MV-4-11 (cell line): ENCODE measurements around the gene SUGCT.
"Not testable (repeated sequence)": the region's sequence is repeated elsewhere in the genome, so short reads cannot be mapped to it uniquely, and the experiment has no call there.

ENCODE experiments used
- DNase-seq: peaks from one replicate; lab custom pipeline; 2025; lab: John Stamatoyannopoulos, UW

The SUGCT gene

DNA sequence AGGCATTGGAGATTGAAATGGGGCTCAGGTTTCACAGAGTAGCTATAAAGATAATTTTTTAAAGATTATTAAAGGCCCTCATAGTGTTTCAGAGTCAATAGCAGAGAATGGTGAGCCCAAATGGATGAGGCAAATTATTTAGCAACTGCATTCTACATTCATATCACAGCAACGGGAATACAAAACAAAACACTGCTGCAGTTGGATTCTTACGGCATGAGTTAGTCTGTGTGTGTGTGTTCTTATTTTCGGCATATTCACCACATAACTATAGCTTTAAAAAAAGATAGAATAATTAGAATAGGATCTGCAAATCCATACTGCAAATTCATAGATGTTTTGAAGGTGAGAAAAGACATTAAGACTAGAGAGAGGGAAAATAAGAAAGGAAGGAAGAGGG, 66.0 kb downstream of the SUGCT start:
- DNase-seq: no peak

DNA sequence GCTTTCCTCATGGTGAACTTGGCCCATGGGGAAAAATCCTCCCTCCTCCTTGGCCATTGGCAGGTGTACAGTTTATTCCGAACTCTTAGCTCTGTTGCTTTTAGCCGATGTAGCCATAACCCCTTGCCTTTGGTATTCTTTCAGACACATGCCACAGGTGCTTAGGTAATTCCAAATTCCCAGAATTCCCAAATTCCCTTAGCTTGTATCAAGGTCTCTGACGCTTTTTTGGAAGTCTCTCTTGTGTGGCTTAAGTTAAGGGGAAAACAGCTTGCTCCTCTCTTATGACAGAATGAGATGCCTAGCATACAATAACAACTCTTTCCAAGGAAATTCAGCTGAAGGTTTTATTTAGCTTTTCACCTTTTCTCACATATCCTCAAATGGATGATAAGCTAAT, 68.0 kb downstream of the SUGCT start:
- no peak for DNase-seq

DNA sequence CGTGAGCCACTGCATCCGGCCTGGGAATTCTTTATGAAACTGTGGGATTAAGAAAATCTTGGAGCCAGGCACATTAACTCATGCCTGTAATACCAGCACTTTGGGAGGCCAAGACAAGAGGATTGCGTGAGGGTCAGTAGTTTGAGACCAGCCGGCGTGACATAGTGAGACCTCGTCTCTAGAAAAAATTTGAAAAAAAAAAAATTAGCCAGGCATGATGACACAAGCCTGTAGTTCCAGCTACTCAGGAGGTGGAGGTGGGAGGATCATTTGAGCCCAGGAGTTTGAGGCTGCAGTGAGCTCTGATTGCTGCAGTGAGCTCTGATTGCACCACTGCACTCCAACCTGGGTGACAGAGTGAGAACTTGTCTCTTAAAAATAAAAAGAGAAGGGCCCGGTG, 69.8 kb downstream of the SUGCT start:
- DNase-seq: no peak

DNA sequence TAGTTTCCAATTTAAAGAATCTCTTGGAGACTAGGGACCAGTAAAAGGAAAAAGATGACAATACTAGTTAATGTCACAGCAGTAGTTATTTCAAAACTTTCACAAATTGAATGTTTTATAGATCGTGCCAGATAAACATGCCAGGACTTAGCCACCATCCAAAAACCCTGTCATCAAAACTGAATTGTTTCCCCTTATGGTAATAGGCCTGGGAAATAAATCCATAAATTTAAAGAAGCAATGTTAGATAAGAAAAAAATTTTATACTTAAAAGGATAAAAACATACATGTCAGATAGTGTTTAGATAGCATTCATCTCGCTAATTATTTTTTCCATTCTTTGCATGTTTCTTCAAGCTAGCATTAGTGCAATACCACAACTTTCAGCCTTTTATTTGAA, 71.2 kb downstream of the SUGCT start:
- DNase-seq: no peak

DNA sequence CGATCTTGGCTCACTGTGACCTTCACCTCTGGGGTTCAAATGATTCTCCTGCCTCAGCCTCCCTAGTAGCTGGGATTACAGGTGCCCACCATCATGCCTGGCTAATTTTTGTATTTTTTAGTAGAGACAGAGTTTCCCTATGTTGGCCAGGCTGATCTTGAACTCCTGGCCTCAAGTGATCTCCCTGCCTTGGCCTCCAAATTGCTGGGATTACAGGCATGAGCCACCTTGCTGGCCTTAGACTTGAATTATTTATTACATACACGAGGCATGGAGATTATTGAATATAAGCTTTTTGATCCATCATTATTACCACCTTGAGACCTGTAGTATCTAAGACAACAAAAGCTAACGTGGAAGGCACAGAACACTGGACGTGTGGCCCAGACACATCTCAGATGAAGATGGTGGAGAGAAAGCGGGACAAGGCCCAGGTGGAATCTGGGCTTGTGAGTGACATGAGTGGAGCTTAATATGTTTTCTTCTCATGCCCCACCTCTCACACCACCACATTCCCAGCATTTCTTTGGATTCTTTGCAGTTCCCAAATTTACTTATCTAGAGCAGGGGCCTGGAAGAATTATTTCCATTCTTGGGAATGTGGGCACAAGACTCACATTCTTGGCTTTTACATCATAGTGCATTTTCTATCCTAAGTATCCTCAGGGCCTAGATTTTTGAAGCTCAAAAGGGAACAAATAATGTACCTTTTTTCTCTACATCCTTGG, 76.6 kb downstream of the SUGCT start:
- no peak for DNase-seq

DNA sequence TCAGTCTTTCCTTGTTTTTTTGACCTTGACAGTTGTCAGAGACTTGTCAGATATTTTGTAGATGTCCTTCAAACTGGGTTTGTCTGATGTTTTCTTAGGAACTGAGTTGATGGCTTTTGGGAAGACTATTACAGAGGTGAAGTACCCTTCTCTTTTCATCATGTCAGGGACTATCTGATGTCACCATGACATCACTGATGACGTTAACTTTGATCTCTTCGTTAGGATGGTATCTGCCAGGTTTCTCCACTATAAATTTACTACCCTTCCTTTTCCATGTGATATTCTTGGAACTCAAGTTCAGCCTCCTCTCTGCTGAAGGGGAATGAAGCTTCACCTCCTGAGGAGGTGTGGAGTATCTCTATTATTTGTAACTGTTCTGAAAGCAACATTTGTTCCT, 78.5 kb downstream of the SUGCT start:
- no peak for DNase-seq

DNA sequence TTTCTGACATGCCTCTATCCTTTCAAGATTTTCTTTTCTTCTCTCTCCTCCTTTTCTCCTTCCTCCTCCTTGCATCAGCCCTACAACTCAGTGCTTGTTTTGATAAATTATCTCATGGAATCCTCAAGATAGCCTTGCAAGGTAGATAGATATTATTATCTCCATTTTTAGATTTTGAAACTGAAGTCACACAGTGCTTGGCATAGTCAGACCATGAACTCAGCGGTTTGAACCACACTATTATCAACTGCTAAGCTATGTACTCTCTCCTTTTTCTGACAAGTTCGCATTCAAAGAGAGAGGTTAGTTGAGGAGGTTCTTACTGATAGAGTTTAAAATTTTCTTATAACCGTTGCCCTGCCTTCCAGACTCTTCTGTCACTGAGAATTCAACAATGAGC, 79.1 kb downstream of the SUGCT start:
- no peak for DNase-seq

DNA sequence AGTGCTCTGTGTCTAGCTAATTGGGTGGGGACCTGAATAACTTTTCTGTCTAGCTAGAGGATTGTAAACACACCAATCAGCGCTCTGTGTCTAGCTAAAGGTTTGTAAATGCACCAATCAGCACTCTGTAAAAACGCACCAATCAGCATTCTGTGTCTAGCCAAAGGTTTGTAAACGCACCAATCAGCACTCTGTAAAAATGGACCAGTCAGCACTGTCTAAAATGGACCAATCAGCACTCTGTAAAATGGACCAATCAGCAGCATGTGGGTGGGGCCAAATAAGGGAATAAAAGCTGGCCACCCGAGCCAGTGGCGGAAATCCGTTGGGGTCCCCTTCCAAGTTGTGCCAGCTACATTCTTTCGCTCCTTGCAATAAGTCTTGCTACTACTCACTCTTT, 83.8 kb downstream of the SUGCT start:
- DNase-seq: not testable (repeated sequence)

DNA sequence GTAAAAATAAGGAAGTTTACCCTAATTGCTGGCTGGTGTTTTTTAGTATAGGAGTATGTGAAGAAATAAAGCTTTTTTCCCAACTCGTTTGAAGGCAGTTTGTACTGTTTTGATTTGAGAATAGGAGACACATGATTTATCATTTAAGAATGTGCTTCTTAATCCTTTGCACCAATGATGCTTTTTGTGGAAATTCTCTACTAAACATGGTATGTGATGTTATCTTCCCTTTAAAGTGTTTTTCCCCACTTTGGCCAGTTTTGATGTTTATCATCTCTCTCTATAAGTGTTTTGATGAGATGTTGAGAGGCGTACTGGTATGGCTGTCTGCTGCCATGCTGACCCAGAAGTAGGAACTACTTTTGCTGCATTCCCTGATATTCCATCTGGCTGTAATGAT, 85.1 kb downstream of the SUGCT start:
- no peak for DNase-seq

DNA sequence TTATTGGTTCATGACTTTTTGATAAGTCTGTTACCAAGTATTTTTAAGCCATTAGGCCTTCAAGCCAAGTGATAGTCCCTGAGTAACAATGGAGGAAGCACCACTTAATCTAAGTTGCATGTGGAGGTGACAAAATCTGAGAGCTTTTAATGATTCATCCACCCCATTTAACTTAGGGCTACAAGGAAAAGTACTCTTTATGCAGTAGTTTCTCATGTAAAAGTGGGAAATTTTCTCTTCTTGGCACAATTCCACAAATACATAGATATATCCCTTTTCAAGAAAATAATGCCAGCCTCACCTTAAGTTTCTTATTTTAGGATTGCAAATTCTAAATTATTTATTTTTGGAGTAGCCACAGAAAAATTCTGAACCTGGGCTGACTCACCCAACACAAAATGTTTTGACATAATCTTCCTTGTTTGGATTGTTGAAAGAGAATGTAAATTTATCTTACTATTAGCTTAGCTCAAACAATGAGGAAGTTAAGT, 85.7 kb downstream of the SUGCT start:
- DNase-seq: no peak

DNA sequence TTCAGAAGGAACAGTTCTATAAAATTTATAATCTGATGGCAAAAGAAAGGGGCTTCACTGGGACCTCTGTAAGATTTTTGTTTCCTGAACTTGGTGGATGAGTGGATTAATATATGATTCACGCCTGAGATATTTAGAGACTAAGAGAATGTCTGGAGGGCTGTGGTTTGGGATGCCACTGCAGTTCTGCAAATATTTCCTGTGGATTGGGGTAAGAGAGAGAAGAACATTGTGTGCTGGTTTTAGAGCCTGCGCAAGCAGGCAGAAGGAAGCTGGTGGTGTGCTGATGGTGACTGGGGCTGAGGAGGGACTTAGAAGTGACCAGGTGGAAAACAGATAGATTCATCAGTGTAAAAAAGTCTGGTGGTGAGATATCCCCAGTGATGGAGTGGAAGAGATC, 87.0 kb downstream of the SUGCT start:
- DNase-seq: peak; percentile 41

DNA sequence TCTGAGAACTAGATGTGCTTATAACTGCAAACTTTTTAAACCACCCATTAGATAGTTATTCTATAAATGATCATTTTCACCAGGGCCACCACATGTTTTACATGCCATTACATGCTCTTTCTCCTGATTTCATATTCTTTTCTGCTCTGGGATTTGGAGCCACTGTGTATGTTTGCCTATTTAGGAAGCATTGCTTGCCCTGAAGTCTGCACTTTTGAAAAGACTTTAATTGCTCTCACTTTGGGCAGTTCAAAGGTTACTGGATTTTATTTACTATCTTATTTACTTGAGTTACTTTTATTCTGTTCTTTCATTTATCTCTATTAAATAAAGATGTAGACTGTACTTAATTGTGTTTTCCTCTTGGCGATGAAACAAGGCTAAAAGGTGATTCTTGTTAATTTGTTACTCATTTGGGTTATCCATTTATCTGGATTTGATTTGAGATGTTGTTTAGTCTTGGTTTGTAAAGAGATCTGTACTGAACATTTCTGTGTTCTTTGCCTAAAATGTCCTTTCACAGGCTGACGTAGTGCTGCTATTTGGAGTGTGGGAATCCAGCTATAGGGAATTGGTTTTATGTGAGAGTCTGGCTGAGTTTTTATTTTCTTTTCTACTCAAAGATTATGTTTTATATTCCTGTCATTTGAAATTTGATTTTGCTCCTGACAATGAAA, 88.8 kb downstream of the SUGCT start:
- no peak for DNase-seq

DNA sequence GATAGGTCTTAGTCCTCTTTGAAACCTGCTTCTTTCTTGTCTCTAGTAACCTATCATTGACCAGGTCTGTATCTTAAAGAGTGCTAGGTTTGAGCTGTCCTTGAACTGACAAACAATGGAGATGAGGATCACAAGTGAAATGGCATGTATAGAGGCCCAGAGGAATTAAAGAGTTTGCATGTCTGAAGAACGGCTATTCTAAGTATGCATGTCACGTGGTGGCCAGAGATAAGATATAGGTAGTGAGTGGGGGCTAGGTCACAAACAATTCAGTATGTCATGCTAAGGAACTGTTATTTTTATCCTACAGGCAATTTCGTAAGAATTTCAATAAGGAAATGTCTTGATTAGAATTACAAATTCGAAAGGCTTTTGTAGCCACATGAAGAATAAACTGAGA, 95.3 kb downstream of the SUGCT start:
- no peak for DNase-seq

DNA sequence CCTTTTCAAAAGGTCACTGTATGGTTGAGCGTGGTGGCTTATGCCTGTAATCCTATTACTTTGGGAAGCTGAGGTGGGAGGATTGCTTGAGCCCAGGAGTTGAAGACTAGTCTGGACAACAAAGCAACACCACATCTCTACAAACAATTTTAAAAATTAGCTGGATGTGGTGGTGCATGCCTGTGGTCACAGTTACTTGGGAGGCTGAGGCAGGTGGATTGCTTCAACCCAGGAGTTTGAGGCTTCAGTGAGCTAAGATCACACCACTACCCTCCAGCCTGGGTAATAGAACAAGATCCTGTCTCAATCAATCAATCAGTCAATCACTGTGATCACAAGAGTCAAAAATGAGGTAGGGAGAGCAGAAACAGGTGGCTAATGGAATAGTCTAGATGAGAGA, 97.0 kb downstream of the SUGCT start:
- DNase-seq: no peak

DNA sequence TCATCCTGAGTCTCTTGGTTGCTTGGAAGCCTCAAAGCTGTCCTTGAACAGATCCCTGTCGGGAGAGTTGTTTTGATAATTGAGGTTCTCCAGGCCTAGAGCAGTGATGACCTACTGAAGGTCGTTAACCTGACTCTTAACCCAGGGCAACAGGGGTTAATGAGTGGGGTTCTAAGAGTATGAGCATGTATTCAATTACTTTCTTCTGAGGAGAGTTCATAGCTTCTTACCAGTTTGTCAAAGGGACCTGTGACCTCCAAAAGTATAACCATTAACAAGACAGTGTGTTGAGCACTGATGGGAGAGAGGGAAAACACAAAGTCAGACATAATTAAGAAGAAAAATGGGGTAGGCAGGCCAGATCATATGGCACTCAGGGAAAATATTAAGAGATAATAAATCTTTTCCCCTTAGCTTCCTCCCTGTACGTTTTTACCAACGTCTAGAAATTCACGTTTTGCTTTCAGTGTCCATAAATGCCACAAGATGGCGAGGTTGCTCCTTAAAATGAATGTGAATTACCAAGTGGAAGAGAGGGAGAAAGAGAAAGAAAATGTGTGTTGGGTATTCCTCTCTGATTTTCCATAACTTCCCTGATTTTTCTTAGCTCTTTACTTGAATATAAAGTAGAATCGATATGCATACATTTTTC, 97.6 kb downstream of the SUGCT start:
- peak; percentile 32 for DNase-seq

DNA sequence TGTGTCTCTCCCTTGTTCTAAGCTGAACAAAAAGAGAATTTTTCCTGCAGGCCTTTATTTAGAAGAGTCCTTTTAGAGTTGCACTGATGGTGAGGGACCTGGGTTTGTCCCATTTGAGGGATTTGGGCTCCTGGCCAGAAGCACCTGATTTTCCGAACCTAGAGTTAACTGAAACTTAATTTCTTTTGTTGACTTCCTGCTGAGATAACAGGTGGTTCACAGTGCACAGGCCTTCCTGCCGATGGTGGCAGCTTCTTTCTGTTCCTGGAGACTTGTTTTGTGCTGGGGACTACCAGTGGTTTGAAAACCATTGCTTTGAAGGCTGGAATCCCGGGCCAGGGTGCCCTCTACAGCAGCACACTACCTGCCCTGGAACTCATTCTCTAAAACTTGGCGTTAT, 99.2 kb downstream of the SUGCT start:
- DNase-seq: no peak

DNA sequence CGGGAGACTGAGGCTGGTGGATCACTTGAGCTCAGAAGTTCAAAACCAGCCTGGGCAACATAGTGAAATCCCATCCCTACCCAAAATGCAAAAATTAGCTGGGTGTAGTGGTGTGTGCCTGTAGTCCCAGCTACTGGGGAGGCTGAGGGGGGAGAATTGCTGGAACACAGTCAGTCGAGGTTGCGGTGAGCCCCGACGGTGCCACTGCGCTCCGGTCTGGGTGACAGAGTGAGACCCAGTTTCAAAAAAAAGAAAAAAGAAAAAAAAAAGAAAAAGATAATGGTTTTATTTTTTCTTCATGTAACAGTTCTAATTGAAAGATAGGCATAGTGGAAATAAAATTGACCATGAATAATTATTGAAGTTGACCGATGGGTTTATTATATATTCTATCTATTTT, 99.9 kb downstream of the SUGCT start:
- DNase-seq: no peak

DNA sequence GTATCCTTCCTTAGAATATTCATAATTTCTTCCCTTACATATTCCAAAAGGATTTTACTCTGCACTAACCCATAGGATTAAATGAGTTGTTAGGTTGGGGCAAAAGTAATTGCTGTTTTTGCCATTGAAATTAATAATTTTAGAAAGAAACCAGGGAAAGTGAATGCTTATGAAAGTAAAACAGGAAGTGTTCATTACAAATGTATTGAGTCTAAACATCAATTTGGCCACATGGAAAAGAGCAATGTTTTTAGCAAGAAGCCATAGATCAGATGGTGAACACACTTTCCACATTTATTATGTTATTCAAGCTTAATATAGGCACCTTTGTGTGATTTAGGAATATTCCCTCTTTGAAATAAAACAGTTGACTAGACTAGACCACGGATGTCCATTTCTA, 102.9 kb downstream of the SUGCT start:
- no peak for DNase-seq

DNA sequence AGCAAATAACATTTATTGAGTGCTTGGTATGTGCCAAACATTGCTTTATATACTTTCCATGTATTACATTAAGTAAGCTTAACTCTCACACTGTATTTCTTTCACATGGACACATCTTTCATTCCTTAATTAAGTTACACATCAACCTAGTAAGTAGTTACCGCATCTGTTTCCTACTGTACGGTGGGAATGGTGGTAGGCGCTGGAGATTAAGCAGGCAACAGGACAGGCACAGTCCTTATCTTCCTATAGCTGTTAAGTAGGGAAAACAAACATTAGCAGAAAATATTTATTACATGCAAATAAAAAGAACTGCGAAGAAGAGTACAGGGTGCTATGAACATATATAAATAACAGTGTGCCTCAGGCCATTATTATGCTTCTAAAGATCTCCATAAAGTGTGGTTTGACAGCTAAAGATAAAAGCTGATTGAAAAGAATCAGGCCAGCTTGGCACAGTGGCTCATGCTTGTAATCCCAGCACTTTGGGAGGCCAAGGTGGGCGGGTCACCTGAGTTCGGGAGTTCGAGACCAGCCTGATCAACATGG, 105.0 kb downstream of the SUGCT start:
- no peak for DNase-seq

DNA sequence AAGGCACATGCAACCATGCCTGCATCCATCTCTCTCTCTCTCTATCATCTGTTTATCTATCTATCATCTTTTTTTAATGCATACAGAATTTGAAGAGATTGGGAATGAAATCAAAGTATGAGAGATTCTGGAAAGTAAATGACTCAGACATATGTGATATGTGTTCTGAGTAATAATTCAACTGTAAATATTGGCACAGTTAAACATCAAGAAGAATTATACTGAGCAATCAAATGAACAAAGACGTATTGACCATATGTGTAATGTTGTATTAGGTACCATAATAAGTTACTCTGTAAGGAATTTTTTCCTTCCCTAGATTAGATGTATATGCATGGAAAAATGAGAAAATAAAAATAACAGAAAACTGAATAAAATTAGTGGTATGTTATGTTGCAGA, 108.3 kb downstream of the SUGCT start:
- no peak for DNase-seq

DNA sequence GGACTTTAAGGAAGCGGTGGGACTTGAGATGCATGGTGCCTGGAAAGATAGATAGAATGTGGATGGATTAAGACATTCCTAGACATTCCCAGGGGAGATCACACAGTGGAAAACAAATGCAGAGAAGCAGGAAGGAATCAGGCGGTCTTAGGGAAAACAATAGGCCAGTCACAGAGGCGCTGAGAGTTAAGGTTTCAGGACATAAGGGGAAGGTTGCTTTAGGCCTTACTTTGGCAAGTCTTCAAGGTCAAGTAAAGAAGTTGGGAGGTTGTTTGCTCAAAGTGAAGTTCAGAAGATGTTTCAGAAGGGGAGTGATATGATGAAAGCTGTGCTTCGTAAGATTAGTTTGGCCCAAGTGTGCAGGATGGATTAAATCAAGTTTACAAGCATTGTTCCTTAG, 109.4 kb downstream of the SUGCT start:
- DNase-seq: no peak

DNA sequence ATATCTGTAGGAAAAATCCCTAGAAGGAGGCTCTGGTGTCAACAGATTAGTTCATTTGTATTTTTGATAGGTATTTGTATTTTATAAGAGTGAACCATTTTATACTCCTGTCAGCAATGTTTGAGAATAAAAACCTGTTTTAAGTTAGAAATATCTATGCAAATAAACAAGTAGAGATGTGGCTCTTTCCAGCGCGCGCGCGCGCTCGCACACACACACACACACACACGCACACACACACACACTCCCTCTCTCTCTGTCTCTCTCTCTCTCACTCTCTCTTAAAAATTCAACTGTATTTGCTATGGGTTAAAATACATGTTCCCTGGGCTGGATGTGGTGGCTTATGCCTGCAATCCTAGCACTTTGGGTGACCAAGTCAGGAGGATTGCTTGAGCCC, 113.9 kb downstream of the SUGCT start:
- DNase-seq: no peak

DNA sequence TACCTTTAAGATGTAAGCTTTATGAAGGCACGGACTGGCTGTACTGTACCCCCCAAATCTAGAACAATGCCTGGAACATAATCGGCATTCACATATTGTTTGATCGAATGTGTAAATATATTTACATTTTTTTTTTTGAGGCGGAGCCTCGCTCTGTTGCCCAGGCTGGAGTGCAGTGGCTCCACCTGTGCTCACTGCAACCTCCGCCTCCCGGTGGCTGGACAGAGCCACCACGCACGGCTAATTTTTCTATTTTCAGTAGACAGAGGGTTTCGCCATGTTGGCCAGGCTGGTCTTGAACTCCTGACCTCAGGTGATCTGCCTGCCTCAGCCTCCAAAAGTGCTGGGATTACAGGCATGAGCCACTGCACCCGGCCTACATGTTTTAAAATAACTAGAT, 118.6 kb downstream of the SUGCT start:
- DNase-seq: not testable (repeated sequence)
